Measurements from ENCODE around the gene GRM5. TPM values are rescaled to one million over a fixed set of nuclear protein-coding genes. Genes with fewer than 3 reads are reported as not detected.

The GRM5 gene
- total and polyA plus RNA-seq, 2 donors (not counting 1 experiment from before 2014, with no cell fraction given), result 0.01 TPM; not detected in 1

DNA sequence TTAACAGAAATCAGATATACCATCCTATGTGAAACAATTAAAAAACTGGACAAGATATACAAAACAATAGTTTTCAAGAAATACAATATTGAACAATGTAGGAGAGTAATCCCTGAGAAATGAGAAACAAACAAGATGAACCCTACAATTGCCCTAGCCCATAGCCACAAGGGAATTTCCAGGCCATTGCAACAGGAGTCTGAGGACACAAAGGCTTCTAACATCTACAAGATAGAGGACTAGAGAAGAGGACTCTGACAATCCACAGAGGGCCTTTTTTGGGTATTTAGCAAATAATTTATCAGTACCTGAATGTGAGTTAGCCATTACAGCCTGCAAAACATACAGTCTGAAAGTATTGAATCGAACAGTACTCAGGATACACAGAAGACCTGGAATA lies 251.7 kb downstream of the GRM5 start:
- H4K20me1 ChIP-seq (ENCODE audit: control insufficient read depth, extremely low read depth, insufficient read depth, low read length), result no peaks in the 10 kb centered on the region
- H2AFZ ChIP-seq (ENCODE audit: low read length), result no peak overlapping the region
- no peak overlapping the region for H3K9ac ChIP-seq (ENCODE audit: insufficient read depth, low read length)
- H3K36me3 ChIP-seq (ENCODE audit: control insufficient read depth, insufficient read depth, low read length), result no peaks in the 10 kb centered on the region
- no peaks in the 10 kb centered on the region for H3K4me1 ChIP-seq (ENCODE audit: control insufficient read depth, extremely low read depth, insufficient read depth, low read length)
- no peak overlapping the region for H3K4me3 ChIP-seq (replicated peaks in 1 of 4; ENCODE audit: control extremely low read depth in 1 of 4, insufficient read depth in 1 of 4, low read depth in 3 of 4, low read length in 4 of 4)
- H3K4me2 ChIP-seq (ENCODE audit: extremely low read depth, insufficient read depth, low read length), result no peak overlapping the region
- no peak overlapping the region for H3K27ac ChIP-seq (ENCODE audit: insufficient read depth, low read length)
- H3K27me3 ChIP-seq (ENCODE audit: control insufficient read depth, insufficient read depth, low read length), result no peaks in the 10 kb centered on the region
- H3K9me3 ChIP-seq (ENCODE audit: control insufficient read depth, insufficient read depth, low read depth, low read length), result no peaks in the 10 kb centered on the region
- H3K79me2 ChIP-seq (ENCODE audit: control insufficient read depth, insufficient read depth, low read length), result no peaks in the 10 kb centered on the region
- no peak for DNase-seq (ENCODE audit: low read depth in 2 of 2)
- TF ChIP-seq CTCF (conservative IDR thresholded peaks at IDR 0.05 in 1 of 2, IDR thresholded peaks at IDR 0.05 in 1 of 2; ENCODE audit: low read depth in 1 of 2, low read length in 2 of 2) (no peak), EZH2 (IDR thresholded peaks at IDR 0.05; ENCODE audit: low read length, missing control alignments) (no peak)

DNA sequence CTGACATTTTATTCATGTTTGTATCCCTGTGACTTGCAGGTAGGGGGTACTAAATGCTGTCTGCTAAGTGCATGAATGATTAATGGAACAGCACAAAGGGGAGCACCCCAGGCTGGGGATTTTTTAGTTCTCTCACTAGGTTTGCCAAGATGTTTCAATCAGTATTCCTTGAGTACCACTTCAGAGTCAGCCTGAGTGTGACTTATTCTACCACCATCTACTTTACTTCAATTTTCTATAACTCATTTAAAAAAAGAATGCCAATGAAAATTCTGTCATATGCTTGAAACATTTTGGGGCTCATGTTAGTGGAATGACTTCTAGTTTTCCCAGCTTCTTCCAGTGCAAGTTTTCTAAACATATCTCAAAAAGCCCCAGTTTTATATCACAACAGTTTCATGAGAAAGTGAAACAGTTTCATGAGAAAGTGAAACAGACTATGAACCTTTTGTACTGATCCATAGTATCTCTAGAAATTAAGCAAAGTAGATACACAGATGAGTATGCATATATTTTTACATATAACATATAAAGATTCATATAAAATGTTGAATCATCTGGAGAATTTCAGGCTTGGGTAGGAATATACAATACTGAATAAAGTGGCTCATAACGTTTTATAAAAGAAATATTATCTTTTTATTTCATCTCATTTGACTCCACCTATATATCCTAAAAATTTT lies 252.4 kb downstream of the GRM5 start:
- H3K4me2 ChIP-seq (ENCODE audit: extremely low read depth, insufficient read depth, low read length), result no peak overlapping the region
- H3K9me3 ChIP-seq (ENCODE audit: control insufficient read depth, insufficient read depth, low read depth, low read length), result no peaks in the 10 kb centered on the region
- TF ChIP-seq CTCF (conservative IDR thresholded peaks at IDR 0.05 in 1 of 2, IDR thresholded peaks at IDR 0.05 in 1 of 2; ENCODE audit: low read depth in 1 of 2, low read length in 2 of 2) (no peak), EZH2 (IDR thresholded peaks at IDR 0.05; ENCODE audit: low read length, missing control alignments) (no peak)
- H4K20me1 ChIP-seq (ENCODE audit: control insufficient read depth, extremely low read depth, insufficient read depth, low read length), result no peaks in the 10 kb centered on the region
- no peaks in the 10 kb centered on the region for H3K27me3 ChIP-seq (ENCODE audit: control insufficient read depth, insufficient read depth, low read length)
- H3K4me3 ChIP-seq (replicated peaks in 1 of 4; ENCODE audit: control extremely low read depth in 1 of 4, insufficient read depth in 1 of 4, low read depth in 3 of 4, low read length in 4 of 4), result no peak overlapping the region
- H3K9ac ChIP-seq (ENCODE audit: insufficient read depth, low read length), result no peak overlapping the region
- no peaks in the 10 kb centered on the region for H3K4me1 ChIP-seq (ENCODE audit: control insufficient read depth, extremely low read depth, insufficient read depth, low read length)
- no peak overlapping the region for H2AFZ ChIP-seq (ENCODE audit: low read length)
- H3K79me2 ChIP-seq (ENCODE audit: control insufficient read depth, insufficient read depth, low read length), result no peaks in the 10 kb centered on the region
- H3K36me3 ChIP-seq (ENCODE audit: control insufficient read depth, insufficient read depth, low read length), result no peaks in the 10 kb centered on the region
- DNase-seq (ENCODE audit: low read depth in 2 of 2), result no peak
- no peak overlapping the region for H3K27ac ChIP-seq (ENCODE audit: insufficient read depth, low read length)

- Histone ChIP-seq H3K27ac (ENCODE audit: insufficient read depth, low read length) (no peak overlapping the region), H3K9ac (ENCODE audit: insufficient read depth, low read length) (no peak overlapping the region), H3K36me3 (ENCODE audit: control insufficient read depth, insufficient read depth, low read length) (no peaks in the 10 kb centered on the region), H3K4me2 (ENCODE audit: extremely low read depth, insufficient read depth, low read length) (no peak overlapping the region), H3K9me3 (ENCODE audit: control insufficient read depth, insufficient read depth, low read depth, low read length) (no peaks in the 10 kb centered on the region), H4K20me1 (ENCODE audit: control insufficient read depth, extremely low read depth, insufficient read depth, low read length) (no peaks in the 10 kb centered on the region), H3K4me1 (ENCODE audit: control insufficient read depth, extremely low read depth, insufficient read depth, low read length) (no peaks in the 10 kb centered on the region), H3K4me3 (replicated peaks in 1 of 4; ENCODE audit: control extremely low read depth in 1 of 4, insufficient read depth in 1 of 4, low read depth in 3 of 4, low read length in 4 of 4) (no peak overlapping the region), H3K79me2 (ENCODE audit: control insufficient read depth, insufficient read depth, low read length) (no peaks in the 10 kb centered on the region), H3K27me3 (ENCODE audit: control insufficient read depth, insufficient read depth, low read length) (no peaks in the 10 kb centered on the region), H2AFZ (ENCODE audit: low read length) (no peak overlapping the region)
- no peak for TF ChIP-seq EZH2 (IDR thresholded peaks at IDR 0.05; ENCODE audit: low read length, missing control alignments)
- no peak for TF ChIP-seq CTCF (conservative IDR thresholded peaks at IDR 0.05 in 1 of 2, IDR thresholded peaks at IDR 0.05 in 1 of 2; ENCODE audit: low read depth in 1 of 2, low read length in 2 of 2)
- DNase-seq (ENCODE audit: low read depth in 2 of 2), result no peak
Measured at GRCh38 chr11:88810420-88811097, 255.2 kb downstream of the GRM5 start.
